ENCODE measurements around the gene SMG6.

- no peak for TF ChIP-seq RXRA (IDR thresholded peaks at IDR 0.05; ENCODE audit: borderline replicate concordance, low read depth)
- TF ChIP-seq CTCF (IDR thresholded peaks at IDR 0.05): no peak
- TF ChIP-seq CHD2 (IDR thresholded peaks at IDR 0.05; ENCODE audit: low read length, partially characterized antibody): no peak
- no peak for TF ChIP-seq EP300 (IDR thresholded peaks at IDR 0.05; ENCODE audit: borderline replicate concordance in 1 of 2, low read depth in 1 of 2, low read length in 1 of 2)
- no peak for TF ChIP-seq GABPA (IDR thresholded peaks at IDR 0.05; ENCODE audit: low read depth)
Observed at GRCh38 chr17:2302778-2303203, 794 bp downstream of the SMG6 start.
